Nephron (organoid): Measurements from ENCODE around the gene CD19.
A peak's percentile ranks its signal among the peaks of the same experiment; 100 is the strongest.
"Not testable (repeated sequence)": the region's sequence is repeated elsewhere in the genome, so short reads cannot be mapped to it uniquely, and the experiment has no call there.

Experiments
- H3K27ac Mint-ChIP-seq, 3 experiments: 2 replicates each; pipeline ENCODE4 v1.8.0; 2020; ENCODE audit warnings: mixed read lengths in 3 of 3, mild to moderate bottlenecking in 2 of 3, moderate library complexity in 1 of 3
- H3K27me3 Mint-ChIP-seq: 2 replicates; pipeline ENCODE4 v1.8.0; 2021; ENCODE audit warnings: low read depth, mild to moderate bottlenecking, moderate library complexity, mixed read lengths
- H3K36me3 Mint-ChIP-seq: 2 replicates; pipeline ENCODE4 v1.8.0; 2020; ENCODE audit warnings: low read depth, mixed read lengths
- H3K4me1 Mint-ChIP-seq: 2 replicates; pipeline ENCODE4 v1.8.0; 2020; ENCODE audit warnings: mixed read lengths
- H3K4me3 Mint-ChIP-seq, 3 experiments: 2 replicates each; pipeline ENCODE4 v1.8.0; 2020; ENCODE audit warnings: mild to moderate bottlenecking in 3 of 3, mixed read lengths in 3 of 3, moderate library complexity in 2 of 3
- H3K9me3 Mint-ChIP-seq: 2 replicates; pipeline ENCODE4 v1.8.0; 2020; ENCODE audit warnings: mixed read lengths
- TF ChIP-seq, protein P1 (sequence below), 3 experiments: fragments of 200-600 bp; sonication (generic); IDR thresholded peaks; one replicate each; pipeline ENCODE4 v1.5.0; 2021; ENCODE audit warnings: antibody characterized with exemption in 3 of 3; ENCODE audit not compliant: unreplicated experiment in 3 of 3

CD19 gene

DNA sequence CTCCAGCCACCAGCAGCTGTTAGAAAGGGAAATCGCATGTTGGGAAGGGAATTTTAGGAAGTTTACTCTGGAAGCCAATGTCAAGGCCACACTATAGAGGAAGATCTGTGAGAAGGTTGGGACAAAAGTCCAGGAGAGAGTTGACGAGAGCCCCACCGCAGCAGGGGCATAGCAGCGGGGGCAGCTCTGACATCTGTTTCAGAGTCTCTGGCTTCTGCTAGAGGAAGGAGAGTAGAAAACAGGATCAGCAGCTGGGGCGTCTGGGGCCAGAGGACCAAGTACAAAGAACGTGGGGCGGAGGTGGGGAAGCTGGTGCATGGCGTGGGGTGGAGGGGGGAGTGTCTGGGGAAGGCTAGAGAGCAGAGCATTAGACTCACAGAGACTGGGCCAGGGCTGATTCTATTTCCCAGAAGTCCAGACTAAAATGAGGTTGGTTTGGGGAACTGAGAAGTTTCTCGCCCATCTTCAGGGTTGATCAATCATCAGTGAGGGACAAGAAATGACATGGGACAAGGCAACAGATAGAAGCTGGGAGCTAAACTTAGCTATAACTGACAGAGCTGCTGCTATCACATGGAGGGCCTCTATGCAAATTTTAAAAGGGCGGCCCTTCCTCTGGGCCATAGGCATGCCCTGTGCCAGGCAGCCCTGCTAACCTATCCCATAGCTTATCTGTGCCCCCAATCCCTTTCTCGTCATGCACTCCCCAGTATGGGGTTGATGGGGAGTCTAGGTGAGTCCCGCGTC lies 7.9 kb upstream of the CD19 start:
- TF ChIP-seq, protein P1, sequence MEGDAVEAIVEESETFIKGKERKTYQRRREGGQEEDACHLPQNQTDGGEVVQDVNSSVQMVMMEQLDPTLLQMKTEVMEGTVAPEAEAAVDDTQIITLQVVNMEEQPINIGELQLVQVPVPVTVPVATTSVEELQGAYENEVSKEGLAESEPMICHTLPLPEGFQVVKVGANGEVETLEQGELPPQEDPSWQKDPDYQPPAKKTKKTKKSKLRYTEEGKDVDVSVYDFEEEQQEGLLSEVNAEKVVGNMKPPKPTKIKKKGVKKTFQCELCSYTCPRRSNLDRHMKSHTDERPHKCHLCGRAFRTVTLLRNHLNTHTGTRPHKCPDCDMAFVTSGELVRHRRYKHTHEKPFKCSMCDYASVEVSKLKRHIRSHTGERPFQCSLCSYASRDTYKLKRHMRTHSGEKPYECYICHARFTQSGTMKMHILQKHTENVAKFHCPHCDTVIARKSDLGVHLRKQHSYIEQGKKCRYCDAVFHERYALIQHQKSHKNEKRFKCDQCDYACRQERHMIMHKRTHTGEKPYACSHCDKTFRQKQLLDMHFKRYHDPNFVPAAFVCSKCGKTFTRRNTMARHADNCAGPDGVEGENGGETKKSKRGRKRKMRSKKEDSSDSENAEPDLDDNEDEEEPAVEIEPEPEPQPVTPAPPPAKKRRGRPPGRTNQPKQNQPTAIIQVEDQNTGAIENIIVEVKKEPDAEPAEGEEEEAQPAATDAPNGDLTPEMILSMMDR (IDR thresholded peaks at IDR 0.05; ENCODE audit: unreplicated experiment in 3 of 3) = no peak
- peaks cover 12% of the 10 kb centered on the region for H3K4me1 Mint-ChIP-seq
- H3K27me3 Mint-ChIP-seq = no peaks in the 10 kb centered on the region
- H3K9me3 Mint-ChIP-seq = no peaks in the 10 kb centered on the region
- peak overlapping the region; percentile 72 to 98 (median 82) for H3K27ac Mint-ChIP-seq
- H3K4me3 Mint-ChIP-seq = peak overlapping the region; percentile 89 to 95 (median 93)
- peaks cover 14% of the 10 kb centered on the region for H3K36me3 Mint-ChIP-seq

DNA sequence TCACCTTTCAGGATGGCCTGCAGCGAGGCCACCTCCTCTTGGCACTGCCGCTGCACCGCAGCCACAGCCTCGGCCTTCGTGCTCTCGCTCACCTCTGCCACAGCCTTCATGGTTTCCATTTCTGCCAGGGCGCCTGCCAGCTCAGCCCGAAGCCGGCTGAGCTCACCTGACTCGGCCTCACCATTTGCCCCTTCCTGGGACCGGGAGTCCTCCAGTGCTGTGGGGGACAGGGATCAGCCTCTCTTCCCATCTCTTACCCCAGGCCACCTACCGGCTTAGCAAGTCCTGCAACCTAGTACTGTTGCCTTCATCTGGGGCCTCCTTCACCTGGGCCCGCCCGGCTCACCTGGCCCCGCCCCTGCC lies 7.4 kb upstream of the CD19 start:
- peaks cover 12% of the 10 kb centered on the region for H3K4me1 Mint-ChIP-seq
- H3K27me3 Mint-ChIP-seq = no peaks in the 10 kb centered on the region
- H3K27ac Mint-ChIP-seq = peak overlapping the region; percentile 72 to 98 (median 82)
- peak overlapping the region; percentile 89 to 95 (median 93) for H3K4me3 Mint-ChIP-seq
- TF ChIP-seq, protein P1 (IDR thresholded peaks at IDR 0.05; ENCODE audit: unreplicated experiment in 3 of 3) = peak in 1 of 3 experiments; percentile 8
- H3K36me3 Mint-ChIP-seq = peaks cover 11% of the 10 kb centered on the region
- no peaks in the 10 kb centered on the region for H3K9me3 Mint-ChIP-seq

DNA sequence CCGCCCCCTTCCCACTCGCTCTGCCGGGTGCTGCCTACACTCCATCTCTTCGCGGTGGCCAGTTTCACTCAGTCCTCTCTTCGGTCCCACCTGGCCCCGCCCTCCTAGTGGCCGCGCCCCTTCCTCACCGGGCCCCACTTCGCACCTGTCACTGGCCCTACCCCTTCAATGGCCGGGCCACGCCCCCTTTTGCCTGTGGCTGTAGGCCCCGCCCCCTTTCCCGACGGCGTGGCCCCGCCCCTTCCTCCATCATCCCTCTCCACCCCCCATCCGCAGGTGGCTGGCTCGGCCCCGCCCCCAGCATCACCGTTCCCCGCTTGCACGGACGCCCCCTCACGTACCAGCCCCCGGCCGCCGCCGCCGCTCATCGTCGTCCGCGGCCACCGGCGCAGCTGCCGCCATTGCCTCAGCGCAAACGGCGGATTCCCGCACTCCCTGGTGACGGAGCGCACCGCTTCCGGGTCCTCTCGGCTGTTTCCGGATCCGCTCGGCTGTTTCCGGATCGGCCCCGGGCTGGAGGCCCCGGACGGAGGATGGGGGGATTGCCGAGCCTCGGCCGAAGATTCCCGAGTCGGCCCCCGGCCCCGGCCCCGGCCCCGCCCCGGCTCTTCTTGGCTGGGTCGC lies 6.9 kb upstream of the CD19 start, which contains the start of gene RABEP2:
Gene RABEP2, minus strand, starts transcription at position 477 of the 624 bp plus-strand sequence. Its CDS starts 75 bp downstream, at position 402.
- Mint-ChIP-seq H3K4me1 (peaks cover 12% of the 10 kb centered on the region), H3K4me3 (peak within 1 kb of the TSS; percentile 89 to 95 (median 93)), H3K9me3 (no peaks in the 10 kb centered on the region), H3K36me3 (peaks cover 6% of the 10 kb centered on the region), H3K27me3 (no peaks in the 10 kb centered on the region), H3K27ac (peak within 1 kb of the TSS; percentile 94 to 98 (median 98))
- TF ChIP-seq, protein P1 (IDR thresholded peaks at IDR 0.05; ENCODE audit: unreplicated experiment in 3 of 3) = no peak

DNA sequence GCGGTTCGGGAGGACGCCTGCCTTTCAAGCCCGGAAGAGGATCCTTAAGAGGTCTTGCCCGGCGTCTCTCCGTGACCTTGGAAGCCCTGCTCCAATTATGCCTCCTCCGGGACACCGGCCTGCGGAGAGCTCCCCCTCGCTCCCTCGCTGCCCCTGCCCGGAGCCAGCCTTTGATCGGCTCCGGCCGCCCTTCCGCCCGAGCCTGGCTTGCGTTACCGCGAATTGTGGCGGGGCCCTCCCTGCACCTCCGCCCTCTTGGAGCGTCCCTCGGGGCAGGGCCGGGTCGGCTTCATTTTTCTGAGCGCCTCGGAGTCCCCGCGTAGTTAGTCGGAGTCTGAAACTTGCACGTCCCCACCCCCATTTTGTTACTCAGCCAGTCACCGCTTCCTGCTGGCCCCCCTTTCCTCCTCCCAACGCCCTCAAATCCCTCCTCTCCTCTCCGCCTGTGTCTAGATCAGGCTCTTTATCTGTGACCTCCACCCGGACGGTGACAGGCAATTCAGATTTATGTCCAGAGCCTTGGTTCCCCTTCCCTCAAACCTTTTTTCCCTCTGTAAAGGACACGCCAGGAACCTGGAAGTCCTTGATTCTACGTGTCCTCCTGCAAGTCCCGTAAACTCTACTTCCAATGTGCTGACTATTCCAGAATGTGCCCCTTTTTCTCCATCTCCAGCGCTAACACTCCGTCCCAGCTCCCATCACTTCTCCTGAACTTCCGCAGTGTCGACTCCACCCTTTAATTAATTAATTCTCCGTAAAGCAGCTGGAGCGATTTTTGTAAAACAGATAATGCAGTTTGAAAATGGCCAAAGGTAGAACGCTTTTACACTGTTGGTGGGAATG lies 6.2 kb upstream of the CD19 start:
- Mint-ChIP-seq H3K4me1 (peaks cover 14% of the 10 kb centered on the region), H3K9me3 (no peaks in the 10 kb centered on the region), H3K36me3 (peaks cover 5% of the 10 kb centered on the region)

DNA sequence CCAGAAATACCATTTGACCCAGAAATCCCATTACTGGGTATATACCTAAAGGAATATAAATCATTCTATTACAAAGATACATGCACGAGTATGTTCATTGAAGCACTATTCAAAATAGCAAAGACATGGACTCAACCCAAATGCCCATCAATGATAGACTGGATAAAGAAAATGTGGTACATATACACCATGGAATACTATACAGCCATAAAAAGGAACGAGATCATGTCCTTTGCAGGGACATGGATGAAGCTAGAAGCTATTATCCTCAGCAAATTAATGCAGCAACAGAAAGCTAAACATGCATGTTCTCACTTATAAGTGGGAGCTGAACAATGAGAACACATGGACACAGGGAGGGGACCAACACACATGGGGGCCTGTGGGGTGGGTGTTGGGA lies 5.5 kb upstream of the CD19 start:
- H3K4me3 Mint-ChIP-seq = peak overlapping the region; percentile 89 to 95 (median 93)
- not testable (repeated sequence) for H3K27me3 Mint-ChIP-seq, H3K9me3 Mint-ChIP-seq, H3K36me3 Mint-ChIP-seq
- peak overlapping the region; percentile 94 to 98 (median 98) for H3K27ac Mint-ChIP-seq
- H3K4me1 Mint-ChIP-seq = peaks cover 16% of the 10 kb centered on the region

More for the DNA sequence above, 6.2 kb upstream of the CD19 start:
- Mint-ChIP-seq H3K4me3 (peak overlapping the region; percentile 89 to 95 (median 93)), H3K27ac (peak overlapping the region; percentile 94 to 98 (median 98)), H3K27me3 (no peaks in the 10 kb centered on the region)
- TF ChIP-seq, protein P1 (IDR thresholded peaks at IDR 0.05; ENCODE audit: unreplicated experiment in 3 of 3) = no peak

DNA sequence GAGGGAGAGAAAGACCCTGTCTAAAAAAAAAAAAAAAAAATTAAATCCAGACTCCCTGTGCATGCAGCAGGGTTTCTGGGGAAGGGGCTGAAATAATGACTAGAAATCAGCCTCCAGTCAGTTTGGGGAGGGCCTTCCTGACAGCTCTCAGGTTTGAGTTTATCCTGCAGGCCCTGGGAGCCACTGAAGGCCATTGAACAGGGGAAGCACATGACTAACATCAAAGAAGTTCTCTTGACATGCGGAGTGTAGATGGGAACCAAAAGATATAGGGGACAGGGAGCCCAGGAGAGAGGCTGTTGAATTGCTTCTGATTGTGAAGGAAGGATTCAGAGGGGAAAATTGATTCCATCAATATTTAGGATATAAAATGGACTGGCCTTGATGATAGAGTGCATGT lies 4.0 kb upstream of the CD19 start:
- H3K27ac Mint-ChIP-seq = no peak overlapping the region
- H3K4me1 Mint-ChIP-seq = peaks cover 16% of the 10 kb centered on the region

More for the DNA sequence above, 4.0 kb upstream of the CD19 start:
- TF ChIP-seq, protein P1 (IDR thresholded peaks at IDR 0.05; ENCODE audit: unreplicated experiment in 3 of 3) = no peak
- Mint-ChIP-seq H3K4me3 (no peak overlapping the region), H3K36me3 (no peaks in the 10 kb centered on the region), H3K9me3 (no peaks in the 10 kb centered on the region), H3K27me3 (peaks cover 3% of the 10 kb centered on the region)
